HG03025 (cell line): ENCODE data around the gene COX4I1.

Source experiments
- ATAC-seq: cut with Tn5 transposase; IDR thresholded peaks from one replicate; pipeline ENCODE4 v1.9.1; 2021; ENCODE audit warnings: mild to moderate bottlenecking, moderate library complexity; ENCODE audit not compliant: unreplicated experiment, low FRiP score

The COX4I1 gene

DNA sequence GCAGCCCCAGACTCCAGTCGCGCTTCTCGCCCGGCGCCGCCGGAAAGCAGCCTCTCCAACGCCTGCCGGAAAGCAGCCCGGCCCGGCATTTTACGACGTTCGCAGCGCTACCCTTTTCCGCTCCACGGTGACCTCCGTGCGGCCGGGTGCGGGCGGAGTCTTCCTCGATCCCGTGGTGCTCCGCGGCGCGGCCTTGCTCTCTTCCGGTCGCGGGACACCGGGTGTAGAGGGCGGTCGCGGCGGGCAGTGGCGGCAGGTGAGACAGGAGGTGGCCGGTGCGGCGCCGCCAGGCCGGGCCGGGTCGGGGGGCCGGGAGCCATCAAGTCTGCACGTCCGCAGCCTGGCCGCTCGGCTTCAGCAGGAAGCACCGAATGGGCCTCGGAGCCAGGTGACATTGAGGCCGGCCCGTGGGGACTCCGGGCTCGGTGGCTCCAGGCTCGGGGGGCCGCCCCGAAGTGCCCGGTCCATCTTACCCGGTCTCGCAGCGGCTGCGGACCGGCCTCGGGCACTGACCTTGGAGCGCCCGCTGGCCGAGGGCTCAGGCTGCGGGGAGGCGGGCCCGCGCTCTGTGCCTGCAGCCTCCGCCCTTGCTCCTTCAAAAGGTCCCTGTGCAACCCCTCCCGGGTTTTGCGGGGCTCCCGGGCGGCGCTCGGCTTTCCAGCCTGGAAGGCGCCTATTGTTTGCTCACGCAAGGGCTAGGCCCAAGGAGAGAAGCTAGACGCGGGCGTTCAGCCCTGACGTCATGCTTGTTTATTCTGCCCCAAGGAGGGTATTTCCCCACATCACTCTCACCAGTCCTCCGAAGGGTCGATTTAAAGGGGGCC lies at the start of gene COX4I1, which contains the start of gene EMC8:
Gene COX4I1, plus strand, starts transcription at position 199 of the 824 bp plus-strand sequence. CDS start 1,511 bp downstream, outside the sequence.
Gene EMC8, minus strand, starts transcription at position 48 of the 824 bp plus-strand sequence. CDS start 249 bp downstream, outside the sequence.
- ATAC-seq: peak; percentile 83

DNA sequence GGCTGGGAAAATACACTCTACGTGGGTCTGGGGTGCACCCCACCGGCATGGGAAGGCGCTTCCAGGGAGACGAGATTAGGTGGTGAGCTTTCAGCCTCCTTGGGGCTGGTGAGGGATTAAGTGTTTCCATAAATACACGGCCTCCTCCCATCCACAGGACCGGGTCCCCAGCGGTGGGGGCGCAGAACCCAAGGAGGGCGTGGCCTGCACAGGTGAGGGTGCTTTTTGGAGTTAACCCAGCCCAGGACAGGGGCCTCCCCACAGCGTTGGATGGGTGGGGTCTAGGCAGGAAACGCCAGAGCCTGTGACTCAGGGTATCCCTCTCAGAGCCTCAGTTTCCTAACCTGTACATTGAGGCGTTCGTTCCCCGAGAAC lies 49.7 kb upstream of the COX4I1 start:
- ATAC-seq: no peak

DNA sequence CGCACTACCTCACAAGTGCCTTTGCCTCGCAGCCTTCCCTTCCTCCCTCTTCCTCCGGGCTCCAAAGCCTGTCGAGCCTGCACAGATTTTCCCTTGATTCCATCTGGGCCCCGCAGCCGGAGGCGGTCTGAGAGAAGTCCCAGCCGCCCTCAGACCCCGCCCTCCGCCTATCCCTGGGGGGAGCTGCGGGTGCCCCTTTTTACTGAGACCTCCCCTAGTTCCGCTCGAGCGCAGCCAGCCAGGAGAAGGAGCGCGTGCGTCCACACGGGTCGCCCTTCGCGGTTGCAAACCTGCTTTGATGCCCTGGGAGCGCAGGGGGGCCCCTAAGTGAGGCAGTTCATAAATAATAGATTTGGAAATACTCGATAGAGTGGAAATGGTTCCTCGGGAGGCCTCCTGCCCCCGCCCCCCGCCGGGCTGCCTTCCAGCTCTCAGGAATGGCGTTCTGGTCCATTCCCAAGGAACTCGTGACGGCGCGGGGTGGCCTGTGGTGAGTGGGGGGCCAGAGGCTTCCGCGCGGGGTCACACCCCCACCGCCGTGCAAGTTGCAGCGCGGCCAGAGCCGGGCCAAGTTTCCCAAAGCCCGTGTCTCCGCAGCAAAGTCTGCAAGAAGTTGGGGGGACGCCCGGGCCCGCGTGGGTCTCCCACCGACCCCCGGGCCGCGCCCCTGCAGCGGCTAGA lies 49.2 kb upstream of the COX4I1 start:
- ATAC-seq: no peak

DNA sequence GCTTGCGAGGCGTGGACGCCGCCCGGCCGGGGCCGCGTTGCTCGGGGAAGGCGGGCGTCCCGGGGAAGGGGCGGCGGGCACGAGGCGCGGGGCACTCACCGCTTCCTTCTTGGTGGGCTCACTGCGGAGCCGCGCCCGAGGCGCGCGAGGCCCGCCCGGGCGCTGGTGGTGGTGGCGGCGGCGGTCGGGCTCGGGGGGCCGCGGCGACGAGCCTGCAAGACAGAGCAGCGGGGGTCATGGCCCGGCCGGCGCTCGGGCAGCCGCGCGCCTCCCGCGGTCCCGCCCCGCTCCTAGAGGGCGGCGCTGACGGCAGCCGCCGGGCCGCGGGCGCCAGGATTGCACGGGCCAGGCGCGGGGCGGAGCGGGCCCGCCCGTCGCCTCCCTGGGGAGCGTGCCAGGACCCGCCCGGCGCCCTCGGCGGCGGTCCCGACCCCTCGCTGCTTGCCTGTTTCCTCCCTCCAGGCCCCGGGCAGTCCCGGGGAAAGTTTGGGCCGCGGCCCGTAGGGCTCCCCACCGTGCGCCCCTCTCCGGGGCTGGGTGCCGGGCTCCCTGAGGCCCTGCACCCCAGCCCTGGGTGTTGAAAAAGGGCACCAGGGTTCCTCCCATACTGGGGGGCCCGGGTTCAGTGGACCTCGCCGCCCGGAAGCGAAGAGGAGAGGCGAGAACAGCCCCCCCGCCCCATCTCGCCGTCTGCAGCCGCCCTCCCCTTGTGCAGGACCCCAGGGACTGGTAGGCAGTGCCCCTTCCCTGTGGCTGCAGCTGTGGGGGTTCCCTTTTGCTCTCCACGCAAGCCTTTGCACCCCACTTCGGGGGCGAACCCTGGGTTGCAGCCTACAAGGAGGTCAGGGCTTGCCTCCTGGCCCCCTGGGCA lies 48.4 kb upstream of the COX4I1 start, which contains the start of gene C16orf74:
Gene C16orf74, minus strand, starts transcription at position 270 of the 871 bp plus-strand sequence. CDS start 15,879 bp downstream, outside the sequence.
- ATAC-seq: no peak

DNA sequence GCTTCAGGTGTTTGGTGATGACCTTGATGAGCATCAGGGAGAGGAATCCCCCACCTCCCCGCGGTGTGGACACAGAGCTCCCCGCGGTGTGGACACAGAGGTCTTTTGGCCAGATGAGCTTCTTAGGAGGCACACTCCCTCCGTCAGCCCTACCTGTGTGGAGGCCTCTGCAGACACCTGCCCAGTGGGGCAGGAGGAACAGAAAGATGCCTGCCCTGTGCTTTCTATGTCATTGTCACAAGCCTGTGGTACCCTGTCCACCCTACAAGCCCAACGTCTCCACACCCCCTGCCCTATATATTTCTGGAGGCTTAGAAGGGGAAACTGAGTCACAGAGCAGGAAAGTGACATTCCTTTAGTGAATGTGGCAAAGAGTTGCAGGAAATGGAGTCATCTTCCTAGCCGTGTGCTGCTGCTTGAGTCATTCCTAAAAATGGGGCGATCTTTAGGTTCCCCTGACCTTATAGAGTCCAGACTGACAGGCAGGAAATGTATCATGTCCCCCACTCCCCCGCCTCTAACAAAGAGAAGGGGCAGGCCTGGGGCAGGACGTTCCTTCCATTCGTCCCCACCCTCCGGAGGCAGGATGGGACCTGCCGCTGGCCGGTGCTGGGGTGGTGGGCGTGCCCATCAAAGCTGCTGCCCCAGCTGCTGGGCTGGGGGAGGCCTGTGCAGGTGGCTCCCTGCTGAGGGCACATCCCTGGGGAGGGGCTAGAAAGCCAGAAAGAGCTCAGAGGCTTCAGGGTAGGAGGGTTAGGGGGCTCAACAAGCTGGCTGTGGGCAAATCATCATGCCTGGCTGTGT lies 47.6 kb upstream of the COX4I1 start:
- no peak for ATAC-seq

DNA sequence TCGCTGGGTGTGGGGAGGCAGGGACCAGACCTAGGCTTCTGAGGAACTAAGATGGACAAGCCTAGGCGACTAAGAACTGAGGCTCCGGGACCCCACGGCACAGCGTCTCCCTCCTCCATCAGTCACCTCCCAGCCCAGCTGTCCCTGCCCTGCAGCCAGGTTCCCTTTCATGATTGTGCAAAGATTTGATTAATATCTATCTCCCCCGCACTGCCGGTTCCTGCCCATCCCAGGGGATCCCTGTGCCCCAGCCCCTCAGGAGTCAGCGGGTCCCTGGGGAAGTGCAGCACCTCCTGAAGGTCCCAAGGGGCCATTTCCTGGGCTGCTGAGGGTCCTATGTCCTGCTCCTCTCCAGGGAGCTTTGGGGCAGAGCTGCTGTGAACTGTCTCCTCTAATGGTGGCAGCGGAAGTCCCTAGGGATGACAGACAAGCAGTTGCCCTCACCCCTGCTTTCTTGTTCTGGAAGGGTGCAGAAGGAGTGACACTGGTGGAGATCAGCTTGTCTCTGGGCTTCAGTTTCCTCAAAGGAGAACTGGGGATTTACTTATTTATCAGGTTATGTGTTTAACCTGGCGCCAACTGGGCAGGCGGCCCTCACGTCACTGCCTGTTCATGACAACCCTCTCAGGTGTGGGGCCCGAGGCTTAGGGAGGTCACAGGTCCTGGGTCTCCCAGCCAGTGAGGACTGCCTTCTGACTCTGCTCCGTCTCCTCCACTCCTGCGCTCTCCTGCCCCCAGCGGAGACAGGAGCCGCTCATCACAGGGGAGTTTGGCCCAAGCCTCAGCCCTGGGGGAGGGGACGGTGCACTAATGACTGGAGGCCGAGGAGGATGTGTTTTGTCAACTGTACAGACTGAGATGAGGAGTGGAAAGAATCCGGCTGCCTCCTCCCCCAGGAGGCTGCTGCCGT lies 46.7 kb upstream of the COX4I1 start:
- no peak for ATAC-seq

DNA sequence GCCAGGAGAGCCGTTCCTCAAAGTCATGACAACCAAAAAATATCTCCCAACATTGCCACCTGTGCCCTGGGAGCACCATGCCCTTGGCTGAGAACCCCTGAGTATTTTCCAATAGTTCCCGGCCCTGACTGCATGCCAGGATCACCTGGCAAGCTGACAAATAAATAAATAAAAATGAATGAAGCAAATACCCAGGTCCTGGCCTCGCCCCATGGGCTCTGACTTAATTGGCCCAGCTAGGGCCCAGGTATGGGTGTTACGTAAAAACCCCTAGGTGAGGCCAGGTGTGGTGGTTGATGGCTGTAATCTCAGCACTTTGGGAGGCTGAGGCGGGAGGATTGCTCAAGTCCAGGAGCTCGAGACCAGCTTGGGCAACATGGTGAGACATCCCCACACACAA lies 45.9 kb upstream of the COX4I1 start:
- no peak for ATAC-seq

DNA sequence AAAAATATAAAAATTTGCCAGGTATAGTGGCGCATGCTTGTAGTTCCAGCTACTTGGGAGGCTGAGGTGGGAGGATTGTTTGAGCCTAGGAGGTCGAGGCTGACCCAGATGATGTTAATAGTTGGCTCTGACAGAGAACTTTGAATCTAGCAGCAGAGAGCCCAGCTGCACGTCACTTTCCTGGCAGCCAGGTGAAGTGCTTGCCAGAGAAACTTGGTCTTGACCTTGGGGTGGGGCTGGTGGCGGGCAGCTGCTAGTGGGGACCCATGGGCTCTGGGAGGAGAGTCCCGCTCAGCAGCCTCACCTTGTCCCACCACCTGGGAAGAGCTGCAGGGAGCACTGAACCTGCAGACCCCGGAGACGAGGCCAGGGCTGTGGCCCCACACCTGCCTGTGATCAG lies 45.5 kb upstream of the COX4I1 start:
- ATAC-seq: no peak

DNA sequence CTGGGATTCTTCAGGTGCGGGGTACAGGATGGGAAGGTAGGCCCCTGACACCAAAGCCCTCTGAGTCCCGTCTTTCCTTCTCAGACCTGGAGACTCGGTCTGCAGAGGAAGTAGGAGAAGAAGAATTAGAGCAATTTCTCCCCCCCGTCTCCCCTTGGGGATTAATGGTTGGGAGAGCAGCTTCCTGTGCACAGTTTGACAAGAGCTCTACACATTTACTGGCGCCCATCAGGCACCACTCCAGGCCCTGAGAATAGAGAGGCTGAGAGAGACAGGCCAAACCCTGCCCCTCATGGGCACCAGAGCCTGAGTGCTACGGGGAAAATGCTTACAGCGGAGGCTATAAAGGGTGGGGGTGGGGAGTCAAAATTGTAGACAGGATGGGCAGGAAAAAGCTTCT lies 45.1 kb upstream of the COX4I1 start:
- ATAC-seq: no peak

DNA sequence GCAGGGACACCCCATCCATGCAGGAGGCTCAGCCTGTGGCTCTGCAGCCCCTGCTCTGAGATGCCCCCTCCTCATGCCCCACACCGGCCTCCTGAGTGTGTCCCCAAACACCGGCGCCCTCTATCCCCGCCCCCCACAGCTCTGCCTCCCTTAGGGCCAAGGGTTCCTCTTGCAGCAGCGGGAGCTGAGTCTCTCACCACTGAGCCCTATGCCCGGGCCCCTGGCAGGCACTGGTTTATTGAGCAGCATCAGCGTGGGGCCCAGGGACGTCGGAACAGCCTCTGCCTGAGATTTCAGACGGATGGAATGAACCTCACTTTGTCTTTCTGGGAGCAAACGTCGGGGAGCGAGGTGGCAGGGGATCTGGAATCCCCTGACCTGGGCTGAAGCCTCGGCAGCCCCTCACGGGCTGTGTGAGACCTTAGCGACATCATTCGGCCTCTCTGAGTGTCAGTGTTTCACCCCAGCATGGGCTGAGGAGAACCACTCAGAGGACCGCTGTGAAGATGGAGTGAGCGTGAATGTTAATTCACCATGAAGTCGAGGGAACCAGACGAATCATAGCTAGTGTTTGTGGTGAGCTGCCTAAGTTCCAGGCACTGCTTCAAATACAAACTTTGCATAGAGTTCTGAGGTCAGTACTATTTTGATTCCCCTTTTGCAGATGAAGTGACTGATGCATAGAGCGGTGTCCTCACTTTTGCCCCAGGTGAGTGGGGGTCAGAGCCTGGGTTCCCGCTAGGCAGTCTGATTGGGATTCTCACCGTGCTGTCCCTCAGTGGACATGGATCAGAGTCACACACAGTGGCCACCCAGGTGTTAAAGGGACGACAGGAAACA lies 43.3 kb upstream of the COX4I1 start:
- peak; percentile 39 for ATAC-seq

DNA sequence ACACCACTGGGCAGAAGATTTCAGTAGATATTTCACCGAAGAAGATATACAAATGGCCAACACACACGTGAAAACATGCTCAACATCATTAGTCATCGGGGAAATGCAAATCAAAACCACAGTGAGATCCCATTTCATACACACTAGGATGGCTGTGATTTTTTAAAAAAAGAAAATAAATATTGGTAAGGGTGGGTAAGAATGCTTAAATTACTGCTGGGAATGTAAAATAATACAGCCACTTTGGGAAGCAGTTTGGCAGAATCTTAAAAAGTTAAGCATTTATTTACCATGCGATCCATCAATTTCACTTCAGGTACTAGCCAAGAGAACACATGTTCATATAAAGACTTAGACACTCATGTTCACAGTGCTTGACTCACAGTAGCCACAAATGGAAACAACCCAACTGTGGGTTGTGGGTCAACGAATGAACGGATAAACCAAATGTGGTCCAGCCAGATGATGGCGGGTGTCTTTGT lies 42.1 kb upstream of the COX4I1 start:
- ATAC-seq: no peak

DNA sequence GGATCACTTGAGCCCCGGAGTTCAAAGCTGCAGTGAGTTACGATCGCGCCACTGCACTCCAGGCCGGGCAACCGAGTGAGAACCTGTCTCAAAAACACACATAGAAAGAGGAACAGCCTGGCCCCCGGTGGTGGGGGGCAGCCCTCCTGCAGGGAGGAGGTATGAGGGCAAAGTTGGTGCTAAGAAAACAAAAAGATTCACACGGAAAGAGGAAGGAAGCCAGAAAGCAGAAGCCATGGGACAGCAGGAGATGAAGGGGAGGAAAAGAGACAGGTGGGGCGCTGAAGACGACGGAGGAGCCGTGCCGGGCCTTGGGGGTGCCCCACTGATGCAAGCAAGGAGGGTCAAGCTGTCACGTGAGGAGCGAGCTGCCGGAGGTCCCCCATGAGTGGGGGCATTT lies 40.4 kb upstream of the COX4I1 start:
- ATAC-seq: no peak

DNA sequence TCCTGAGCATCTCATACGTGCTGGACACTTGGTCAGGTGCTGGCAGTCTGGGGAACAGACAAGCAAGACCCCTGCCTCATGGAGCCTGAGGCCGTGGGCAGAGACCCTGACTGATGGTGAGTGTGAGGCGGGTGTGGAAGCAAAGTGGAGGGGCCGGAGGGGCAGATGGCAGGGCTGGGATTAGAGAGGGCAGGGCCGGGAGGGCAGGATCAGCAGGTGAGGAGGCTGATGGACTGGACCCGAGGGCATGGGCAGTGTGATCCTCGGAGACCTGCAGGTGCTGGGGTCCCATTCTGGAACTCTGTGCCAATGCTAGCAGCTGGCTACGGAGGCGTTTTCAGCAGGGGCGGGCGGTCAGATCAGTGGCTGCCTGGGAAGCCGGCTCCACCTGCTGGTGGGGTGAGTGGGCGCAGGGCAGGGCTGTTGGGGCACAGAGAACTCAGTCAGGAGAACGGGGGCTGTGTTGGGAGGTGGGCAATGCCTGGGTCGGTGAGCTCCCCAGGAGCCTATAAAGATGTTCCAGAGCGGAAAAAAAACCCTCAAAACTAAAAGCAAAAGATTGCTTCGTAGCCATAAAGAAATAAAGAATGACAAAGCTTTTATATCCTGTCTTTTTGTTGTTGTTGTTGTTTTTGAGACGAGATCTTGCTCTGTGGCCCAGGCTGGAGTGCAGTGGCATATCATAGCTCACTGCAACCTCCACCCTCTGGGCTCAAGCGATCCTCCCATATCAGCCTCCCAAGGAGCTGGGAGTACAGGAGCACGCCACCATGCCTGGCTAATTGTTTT lies 39.7 kb upstream of the COX4I1 start:
- no peak for ATAC-seq

DNA sequence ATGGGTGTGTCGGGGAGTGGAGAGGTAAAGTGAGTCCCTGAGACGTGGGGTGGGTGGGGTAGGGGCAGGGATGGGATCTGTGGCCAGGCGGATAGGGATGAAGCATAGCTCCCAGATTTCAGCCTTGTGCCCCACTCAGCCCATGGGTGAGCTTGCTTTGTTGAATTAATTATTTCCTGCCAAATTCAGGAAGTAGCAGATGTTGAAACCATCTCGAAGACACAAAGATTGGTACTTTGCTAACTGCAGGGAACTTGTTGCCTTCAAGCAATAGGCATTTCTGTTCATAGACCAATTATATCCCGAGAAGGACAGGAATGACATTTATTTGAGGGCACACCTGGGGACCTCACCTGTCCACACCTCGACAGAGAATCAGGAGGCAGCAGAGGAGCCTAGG lies 37.6 kb upstream of the COX4I1 start:
- no peak for ATAC-seq

DNA sequence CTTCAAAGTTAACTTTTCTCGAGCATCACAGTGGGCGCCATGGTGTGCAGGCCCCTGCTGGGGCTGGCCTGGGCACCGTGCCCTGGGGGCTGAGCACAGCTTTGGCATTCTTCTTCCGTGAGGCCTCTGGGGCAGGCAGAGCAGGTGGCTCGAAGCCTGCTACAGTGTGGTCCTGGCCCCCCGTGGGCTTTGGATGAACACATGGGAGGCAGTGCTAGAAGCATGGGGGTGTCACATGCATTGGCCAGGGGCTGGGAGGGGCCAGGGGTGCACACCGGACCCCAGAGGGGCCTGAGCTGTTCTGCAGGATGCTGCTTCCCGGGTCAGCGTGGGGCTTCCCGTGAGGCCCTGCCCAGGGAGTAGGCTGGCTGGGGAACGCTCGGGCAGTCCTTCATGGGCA lies 36.5 kb upstream of the COX4I1 start:
- ATAC-seq: no peak

DNA sequence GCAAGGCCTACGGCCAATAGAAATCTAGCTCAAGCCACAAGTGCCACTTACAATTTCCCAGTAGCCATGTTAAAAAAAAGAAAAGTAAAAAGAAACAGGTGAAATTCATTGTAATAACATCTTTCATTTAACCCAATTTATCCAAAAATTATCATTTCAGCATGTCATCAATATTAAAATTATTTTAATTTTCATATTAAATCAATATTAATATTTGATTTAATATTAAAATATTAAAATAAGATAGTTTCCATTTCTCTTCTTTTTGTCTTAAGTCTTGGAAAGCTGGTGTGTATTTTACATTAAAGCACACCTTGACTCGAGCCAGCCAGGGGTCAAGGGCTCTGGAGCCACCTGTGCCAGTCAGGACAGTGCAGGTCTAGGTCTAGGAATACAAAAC lies 35.9 kb upstream of the COX4I1 start:
- ATAC-seq: no peak

DNA sequence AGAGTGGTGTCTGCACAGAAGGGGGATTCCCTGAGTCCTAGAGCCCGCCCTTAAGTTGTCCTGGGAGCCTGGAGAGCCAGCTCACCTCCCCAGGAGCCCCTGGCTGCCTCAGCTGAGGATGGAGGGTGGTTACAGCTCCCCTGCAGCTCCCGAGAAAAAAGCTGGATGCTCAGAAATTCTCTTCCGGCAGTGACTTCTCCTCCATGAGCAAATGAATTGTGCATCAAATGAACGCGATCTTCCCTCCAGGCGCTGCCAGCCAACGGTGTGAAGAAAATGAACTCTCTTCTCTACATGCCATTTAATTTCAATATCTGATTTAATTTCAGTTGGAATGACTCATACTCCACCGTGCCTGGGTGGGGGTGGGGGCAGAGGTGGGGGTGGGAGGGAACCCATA lies 34.3 kb upstream of the COX4I1 start:
- ATAC-seq: no peak
